ENCODE results near the gene THTPA. TPM values are rescaled to one million over a fixed set of nuclear protein-coding genes. Genes with fewer than 3 reads are reported as not detected.
A peak's percentile ranks its signal among the peaks of the same experiment; 100 is the strongest.

THTPA gene
- total and polyA plus RNA-seq, 3 experiments from 2014 or later, result 10.7 to 13.4 (median 13.4) TPM

DNA sequence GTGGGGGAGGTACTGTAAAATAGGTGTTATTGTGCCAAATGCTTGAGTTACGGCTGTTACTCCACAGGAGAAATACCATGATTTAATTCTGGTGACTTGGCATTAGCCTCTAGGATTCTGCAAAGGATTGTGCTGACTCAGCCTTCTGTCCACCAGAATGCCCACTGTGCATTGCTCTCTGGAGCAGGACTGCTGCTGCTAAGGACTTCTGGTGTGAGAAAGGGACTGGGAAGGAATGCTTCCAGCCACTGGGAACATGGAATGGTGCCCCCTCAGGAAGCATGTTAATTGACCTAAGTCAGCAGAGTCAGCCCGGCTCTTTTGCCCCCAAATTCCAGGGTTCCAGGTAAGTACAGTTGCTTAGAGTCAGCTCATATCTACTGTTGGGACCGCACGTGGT lies 37.4 kb upstream of the THTPA start:
- Histone ChIP-seq H3K4me3 (ENCODE audit: low read length) (no peak overlapping the region), H3K27ac (ENCODE audit: low read depth, low read length) (no peak overlapping the region), H3K36me3 (ENCODE audit: insufficient read depth, low read length) (no peaks in the 10 kb centered on the region), H3K9me3 (ENCODE audit: low read length) (no peaks in the 10 kb centered on the region), H3K4me1 (ENCODE audit: insufficient read depth, low read length) (no peaks in the 10 kb centered on the region), H3K27me3 (ENCODE audit: insufficient read depth, low read length, poor library complexity, severe bottlenecking) (no peaks in the 10 kb centered on the region)
- Mint-ChIP-seq H3K4me3 (no peak overlapping the region), H3K27me3 (peaks cover 0 to 2% of the 10 kb centered on the region in 2 donors), H3K9me3 (no peaks in the 10 kb centered on the region), H3K27ac (no peak overlapping the region), H3K36me3 (peaks cover 0 to 9% (median 2%) of the 10 kb centered on the region in 3 donors), H3K4me1 (no peaks in the 10 kb centered on the region)
- DNase-seq, result no peak
- ChIA-PET CTCF (no interaction called here), POLR2A (no interaction called here)

DNA sequence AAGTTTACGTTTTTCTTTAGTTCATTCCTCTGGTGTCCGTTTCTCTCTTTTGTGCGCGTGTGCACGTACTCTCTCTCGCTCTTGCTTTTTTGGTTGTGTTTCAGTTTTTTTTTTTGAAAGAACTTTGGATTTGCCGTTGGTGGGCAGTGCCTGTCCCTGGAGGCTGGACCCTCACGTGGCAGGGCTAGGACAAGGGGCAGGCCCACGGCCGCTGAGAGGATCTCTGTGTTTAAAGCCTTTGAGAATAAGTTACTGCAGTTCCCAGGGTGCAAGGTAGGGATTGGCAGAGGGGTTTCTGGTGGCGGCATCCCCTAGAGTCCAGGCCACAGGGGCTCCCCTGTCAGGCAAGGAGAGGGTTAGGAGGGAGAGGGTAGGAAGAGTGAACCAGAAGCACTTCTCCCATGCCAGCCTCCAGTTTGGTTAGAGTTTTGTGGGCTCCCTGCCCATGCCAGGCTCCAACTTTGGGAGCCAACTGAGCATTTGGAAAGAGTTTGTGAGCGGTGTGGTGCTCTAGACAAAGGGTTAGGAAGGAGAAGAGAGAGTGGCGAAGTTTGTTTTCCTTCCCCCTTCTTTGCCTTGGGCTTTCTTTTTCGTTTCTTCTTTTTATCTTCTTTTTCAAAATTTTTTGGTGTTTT lies 35.1 kb upstream of the THTPA start:
- Mint-ChIP-seq H3K4me1 (no peaks in the 10 kb centered on the region), H3K4me3 (no peak overlapping the region)
- POLR2A ChIA-PET, result no interaction called here

DNA sequence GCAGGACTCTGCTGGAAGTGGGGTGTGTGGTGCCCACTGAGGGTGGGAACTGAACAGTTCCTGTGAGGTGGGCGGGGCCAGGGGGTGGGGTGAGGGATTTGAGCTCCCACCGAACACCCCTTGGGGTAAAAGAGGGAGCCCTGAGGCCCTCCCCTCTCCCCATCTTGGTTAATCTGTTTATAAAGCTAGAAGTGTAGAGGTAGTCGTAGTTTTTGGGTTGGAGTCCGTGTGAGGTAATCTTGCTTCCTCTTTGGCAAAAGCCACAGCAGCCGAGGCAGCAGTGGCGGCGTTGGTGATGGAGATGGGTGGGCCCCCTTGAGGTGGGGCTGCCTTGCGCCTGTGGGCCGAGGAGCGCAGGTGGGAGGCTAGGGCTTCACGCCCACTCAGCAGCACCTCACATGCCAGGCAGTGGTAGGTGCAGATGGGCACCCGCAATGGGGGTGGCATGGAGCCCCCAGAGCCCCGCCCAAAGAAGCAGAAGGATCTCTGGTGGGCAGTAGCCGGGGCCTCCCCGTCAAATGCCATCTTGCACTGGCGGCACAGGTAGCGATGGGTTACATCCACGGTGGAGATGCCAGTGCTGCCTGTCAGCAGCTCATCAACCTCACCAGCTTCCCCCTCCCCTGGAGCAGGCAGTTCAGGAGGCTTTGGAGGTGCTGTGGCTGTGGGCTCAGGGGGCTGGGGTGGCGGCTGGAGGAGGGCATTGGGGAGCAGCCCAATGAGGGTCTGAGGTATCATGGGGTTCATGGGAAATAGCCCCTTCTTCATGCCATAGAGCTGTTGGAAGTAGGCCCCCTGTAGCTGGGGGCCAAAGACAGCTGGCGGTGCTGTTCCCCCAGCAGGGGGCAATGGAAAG lies 34.1 kb upstream of the THTPA start:
- Mint-ChIP-seq H3K9me3 (no peaks in the 10 kb centered on the region), H3K4me1 (no peaks in the 10 kb centered on the region), H3K27ac (no peak overlapping the region), H3K27me3 (no peaks in the 10 kb centered on the region), H3K4me3 (no peak overlapping the region), H3K36me3 (peaks cover 0 to 4% (median 0%) of the 10 kb centered on the region in 3 donors)
- POLR2A ChIA-PET, result no interaction called here
- Histone ChIP-seq H3K4me1 (ENCODE audit: insufficient read depth, low read length) (no peaks in the 10 kb centered on the region), H3K27ac (ENCODE audit: low read depth, low read length) (no peak overlapping the region), H3K9me3 (ENCODE audit: low read length) (no peaks in the 10 kb centered on the region), H3K4me3 (ENCODE audit: low read length) (no peak overlapping the region), H3K27me3 (ENCODE audit: insufficient read depth, low read length, poor library complexity, severe bottlenecking) (no peaks in the 10 kb centered on the region), H3K36me3 (ENCODE audit: insufficient read depth, low read length) (no peaks in the 10 kb centered on the region)
- CTCF ChIA-PET, result no interaction called here
- DNase-seq, result no peak

More for the DNA sequence above, 35.1 kb upstream of the THTPA start:
- no peak overlapping the region for H3K27ac Mint-ChIP-seq
- DNase-seq, result no peak
- no peak overlapping the region for H3K4me3 ChIP-seq (ENCODE audit: low read length)
- H3K27me3 Mint-ChIP-seq, result no peaks in the 10 kb centered on the region
- no peaks in the 10 kb centered on the region for H3K9me3 ChIP-seq (ENCODE audit: low read length)
- H3K27ac ChIP-seq (ENCODE audit: low read depth, low read length), result no peak overlapping the region
- peaks cover 0 to 4% (median 0%) of the 10 kb centered on the region in 3 donors for H3K36me3 Mint-ChIP-seq
- no peaks in the 10 kb centered on the region for H3K36me3 ChIP-seq (ENCODE audit: insufficient read depth, low read length)
- no peaks in the 10 kb centered on the region for H3K4me1 ChIP-seq (ENCODE audit: insufficient read depth, low read length)
- H3K9me3 Mint-ChIP-seq, result no peaks in the 10 kb centered on the region
- CTCF ChIA-PET, result no interaction called here
- no peaks in the 10 kb centered on the region for H3K27me3 ChIP-seq (ENCODE audit: insufficient read depth, low read length, poor library complexity, severe bottlenecking)

DNA sequence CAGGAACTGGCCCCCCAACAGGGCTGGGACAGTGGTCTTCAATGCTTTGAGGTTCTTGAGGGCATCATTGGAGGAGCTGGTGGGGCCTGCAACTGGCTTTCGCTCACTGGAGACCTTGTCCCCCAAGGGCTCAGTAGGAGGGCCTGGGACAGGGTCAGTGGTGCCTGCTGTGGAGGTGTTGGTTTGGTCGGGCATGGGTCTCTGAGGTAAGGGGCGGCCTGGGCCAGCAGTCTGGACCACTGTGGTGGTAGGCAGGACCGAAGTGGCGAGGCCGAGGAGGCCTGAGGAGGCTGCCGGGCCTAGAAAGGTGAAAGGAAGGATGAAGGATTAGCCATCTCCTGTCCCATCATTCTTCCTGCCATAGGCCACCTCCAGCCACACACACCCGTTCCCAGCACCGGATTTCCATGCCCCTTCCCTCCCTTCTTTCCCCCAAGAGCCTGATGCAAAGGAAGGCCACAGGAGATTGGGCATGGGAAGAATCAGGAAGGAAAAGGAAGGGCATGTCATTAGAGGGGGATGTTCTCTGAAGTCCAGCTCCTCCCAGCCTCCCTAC lies 33.4 kb upstream of the THTPA start:
- Histone ChIP-seq H3K27me3 (ENCODE audit: insufficient read depth, low read length, poor library complexity, severe bottlenecking) (no peaks in the 10 kb centered on the region), H3K36me3 (ENCODE audit: insufficient read depth, low read length) (no peaks in the 10 kb centered on the region), H3K27ac (ENCODE audit: low read depth, low read length) (no peak overlapping the region), H3K9me3 (ENCODE audit: low read length) (no peaks in the 10 kb centered on the region), H3K4me3 (ENCODE audit: low read length) (no peak overlapping the region), H3K4me1 (ENCODE audit: insufficient read depth, low read length) (no peaks in the 10 kb centered on the region)
- Mint-ChIP-seq H3K4me1 (no peaks in the 10 kb centered on the region), H3K36me3 (peaks cover 0 to 4% (median 0%) of the 10 kb centered on the region in 3 donors), H3K27me3 (no peaks in the 10 kb centered on the region), H3K4me3 (no peak overlapping the region), H3K9me3 (no peaks in the 10 kb centered on the region), H3K27ac (peak overlapping the region in 2 of 8 donors; percentile 17 to 60)
- POLR2A ChIA-PET, result no interaction called here
- DNase-seq, result no peak
- CTCF ChIA-PET, result no interaction called here

DNA sequence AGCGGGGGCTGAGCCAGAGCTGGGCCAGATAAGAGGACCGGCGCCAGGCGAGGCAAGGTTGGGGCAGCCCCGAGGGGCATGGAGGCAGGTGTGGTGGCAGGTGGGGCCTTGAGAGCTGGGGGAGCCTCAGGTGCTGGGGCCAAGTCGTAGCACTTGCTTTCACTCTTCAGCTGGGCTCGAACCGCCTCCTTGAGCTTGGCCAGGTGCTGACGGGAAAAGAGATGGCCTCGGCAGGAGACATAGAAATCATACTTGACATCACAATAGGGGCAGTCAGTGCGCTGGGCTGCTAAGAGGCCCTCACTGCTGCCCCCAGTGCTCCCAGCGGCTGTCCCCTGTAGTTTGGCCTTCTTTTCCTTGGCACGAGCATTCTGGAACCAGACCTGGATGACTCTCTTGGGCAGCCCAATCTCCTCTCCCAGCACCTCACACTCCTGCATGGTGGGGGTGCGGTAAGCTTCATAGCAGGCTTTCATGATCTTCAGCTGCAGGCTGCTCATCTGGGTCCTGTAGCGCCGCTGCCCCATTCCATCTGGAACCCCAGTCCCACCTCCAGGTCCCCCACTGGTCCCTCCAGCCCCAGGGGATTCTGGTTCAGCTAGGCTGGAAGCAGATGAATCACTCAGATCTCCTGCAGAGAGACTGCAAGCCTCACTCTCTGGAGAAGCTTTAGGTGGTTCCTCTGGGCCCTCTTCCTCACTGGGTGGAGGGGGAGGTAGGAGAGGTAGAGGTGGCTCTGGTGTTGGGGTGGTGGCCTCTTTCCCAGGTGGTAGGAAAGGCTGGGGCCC lies 32.6 kb upstream of the THTPA start:
- POLR2A ChIA-PET, result no interaction called here
- no peaks in the 10 kb centered on the region for H3K9me3 Mint-ChIP-seq
- Histone ChIP-seq H3K9me3 (ENCODE audit: low read length) (no peaks in the 10 kb centered on the region), H3K36me3 (ENCODE audit: insufficient read depth, low read length) (no peaks in the 10 kb centered on the region), H3K4me3 (ENCODE audit: low read length) (no peak overlapping the region), H3K27me3 (ENCODE audit: insufficient read depth, low read length, poor library complexity, severe bottlenecking) (no peaks in the 10 kb centered on the region), H3K27ac (ENCODE audit: low read depth, low read length) (no peak overlapping the region), H3K4me1 (ENCODE audit: insufficient read depth, low read length) (no peaks in the 10 kb centered on the region)
- H3K4me3 Mint-ChIP-seq, result no peak overlapping the region
- H3K27me3 Mint-ChIP-seq, result no peaks in the 10 kb centered on the region
- no peak for DNase-seq
- CTCF ChIA-PET, result no interaction called here
- no peak overlapping the region for H3K27ac Mint-ChIP-seq
- no peaks in the 10 kb centered on the region for H3K4me1 Mint-ChIP-seq
- H3K36me3 Mint-ChIP-seq, result peaks cover 0 to 4% (median 0%) of the 10 kb centered on the region in 3 donors

DNA sequence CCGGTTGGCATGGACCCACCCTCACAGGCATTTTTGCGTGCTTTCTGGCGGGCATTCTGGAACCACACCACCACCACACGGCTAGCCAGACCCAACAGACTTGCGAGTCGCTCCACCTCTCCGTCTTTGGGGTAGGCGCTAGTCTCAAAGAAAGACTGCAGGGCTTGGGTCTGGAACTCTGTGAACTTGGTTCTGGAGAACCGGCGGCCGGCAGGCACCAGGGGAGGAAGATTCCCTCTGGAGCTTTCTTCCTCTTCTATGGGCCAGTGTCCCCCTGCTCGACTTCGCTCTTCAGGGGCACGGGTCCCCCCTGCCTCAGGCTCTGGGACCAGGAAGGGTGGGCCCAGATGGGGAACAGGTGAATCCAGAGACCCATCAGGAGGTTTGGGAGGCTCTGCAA lies 31.1 kb upstream of the THTPA start:
- no peaks in the 10 kb centered on the region for H3K9me3 ChIP-seq (ENCODE audit: low read length)
- ChIA-PET POLR2A (no interaction called here), CTCF (interaction anchor here (1.5 kb wide), 1 partner anchor 34 kb away, joined by 3 read pairs; no protein-coding TSS in a partner anchor)
- no peaks in the 10 kb centered on the region for H3K4me1 ChIP-seq (ENCODE audit: insufficient read depth, low read length)
- peak overlapping the region in 1 of 8 donors; percentile 12 for H3K27ac Mint-ChIP-seq
- H3K4me3 Mint-ChIP-seq, result no peak overlapping the region
- no peaks in the 10 kb centered on the region for H3K9me3 Mint-ChIP-seq
- no peak overlapping the region for H3K4me3 ChIP-seq (ENCODE audit: low read length)
- H3K36me3 ChIP-seq (ENCODE audit: insufficient read depth, low read length), result no peaks in the 10 kb centered on the region
- no peaks in the 10 kb centered on the region for H3K4me1 Mint-ChIP-seq
- no peak overlapping the region for H3K27ac ChIP-seq (ENCODE audit: low read depth, low read length)
- H3K36me3 Mint-ChIP-seq, result no peaks in the 10 kb centered on the region
- H3K27me3 Mint-ChIP-seq, result no peaks in the 10 kb centered on the region
- no peak for DNase-seq
- H3K27me3 ChIP-seq (ENCODE audit: insufficient read depth, low read length, poor library complexity, severe bottlenecking), result no peaks in the 10 kb centered on the region

DNA sequence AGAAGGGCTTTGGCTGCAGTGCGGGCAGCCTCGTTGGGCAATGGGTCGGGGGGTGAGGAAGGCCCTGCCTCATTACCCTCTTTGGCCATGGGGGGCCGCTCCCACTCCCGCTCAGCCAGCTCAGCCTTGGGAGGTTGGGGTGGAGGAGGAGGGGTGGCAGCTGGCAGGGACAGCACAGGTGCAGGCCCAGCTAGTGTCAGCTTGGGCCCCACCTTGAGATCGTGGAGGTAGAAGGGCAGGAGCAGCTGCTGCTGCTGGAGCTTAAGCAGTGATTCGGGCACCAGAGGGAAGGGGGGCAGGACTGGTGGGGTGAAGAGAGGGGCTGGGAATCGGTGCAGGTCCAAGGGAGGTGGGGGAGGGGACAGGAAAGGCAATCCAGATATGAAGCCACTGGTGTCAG lies 30.5 kb upstream of the THTPA start:
- H3K4me1 Mint-ChIP-seq, result no peaks in the 10 kb centered on the region
- Histone ChIP-seq H3K9me3 (ENCODE audit: low read length) (no peaks in the 10 kb centered on the region), H3K27ac (ENCODE audit: low read depth, low read length) (no peak overlapping the region), H3K27me3 (ENCODE audit: insufficient read depth, low read length, poor library complexity, severe bottlenecking) (no peaks in the 10 kb centered on the region), H3K4me3 (ENCODE audit: low read length) (no peak overlapping the region), H3K4me1 (ENCODE audit: insufficient read depth, low read length) (no peaks in the 10 kb centered on the region), H3K36me3 (ENCODE audit: insufficient read depth, low read length) (no peaks in the 10 kb centered on the region)
- no peaks in the 10 kb centered on the region for H3K36me3 Mint-ChIP-seq
- H3K27ac Mint-ChIP-seq, result peak overlapping the region in 1 of 8 donors; percentile 82
- H3K9me3 Mint-ChIP-seq, result no peaks in the 10 kb centered on the region
- H3K4me3 Mint-ChIP-seq, result no peak overlapping the region
- DNase-seq, result no peak
- ChIA-PET CTCF (interaction anchor here (1.5 kb wide), 1 partner anchor 34 kb away, joined by 3 read pairs; no protein-coding TSS in a partner anchor), POLR2A (interaction anchor here (0.6 kb wide), 1 partner anchor 240 kb away, joined by 3 read pairs; no protein-coding TSS in a partner anchor)
- no peaks in the 10 kb centered on the region for H3K27me3 Mint-ChIP-seq
